B cell (primary cell): Measurements from ENCODE around the gene UPB1. TPM values are rescaled to one million over a fixed set of nuclear protein-coding genes. Genes with fewer than 3 reads are reported as not detected.

Source experiments
- ATAC-seq: fragments of 200-7000 bp; cut with Tn5 transposase; one replicate; pipeline ENCODE4 v1.10.0; 2021; ENCODE audit warnings: low read depth, mild to moderate bottlenecking, moderate number of reproducible peaks, moderate library complexity
- CTCF ChIA-PET: fragments of 350-600 bp; sonication (Branson Sonifier 250); formaldehyde crosslinking; loops from one replicate; lab custom pipeline; 2021; ENCODE audit warnings: antibody characterized with exemption, inconsistent platforms; lab: Charles Lee
- POLR2A ChIA-PET: fragments of 350-600 bp; sonication (Branson Sonifier 250); formaldehyde crosslinking; loops from one replicate; lab custom pipeline; 2021; ENCODE audit warnings: antibody characterized with exemption; lab: Charles Lee
- DNase-seq: peaks from one replicate; pipeline ENCODE4 v3.0.0; 2013
- H2AFZ ChIP-seq: 2 replicates; pipeline ENCODE4 v1.6.1; 2012; ENCODE audit warnings: mild to moderate bottlenecking, low read depth, low read length; ENCODE audit not compliant: insufficient read depth, poor library complexity, severe bottlenecking
- H3K27ac ChIP-seq, 2 donors: 1 replicate in 1 of 2; 2 replicates in 1 of 2; pipeline ENCODE4 v1.5.1; 2012 to 2013; ENCODE audit warnings: low read length in 2 of 2, mild to moderate bottlenecking in 2 of 2, moderate library complexity in 1 of 2
- H3K27me3 ChIP-seq, 4 experiments: fragments of 200-600 bp in 1 of 4; sonication (generic) in 1 of 4; replicated peaks in 1 of 4; 1 replicate in 2 of 4; 2 replicates in 2 of 4; pipeline versions ENCODE4 v1.6.1 to v1.7.0; 2013 to 2016; ENCODE audit warnings: low read length in 3 of 4, mild to moderate bottlenecking in 2 of 4, mixed read lengths in 1 of 4, moderate library complexity in 1 of 4; ENCODE audit not compliant: insufficient read depth in 4 of 4, control insufficient read depth in 3 of 4; ENCODE audit errors: control extremely low read depth in 1 of 4
- H3K36me3 ChIP-seq, 2 experiments: replicated peaks in 1 of 2; 1 replicate in 1 of 2; 2 replicates in 1 of 2; pipeline versions ENCODE4 v1.6.1 to v1.7.1; 2013; ENCODE audit warnings: low read length in 1 of 2; ENCODE audit not compliant: insufficient read depth in 2 of 2, control insufficient read depth in 1 of 2; ENCODE audit errors: control extremely low read depth in 1 of 2, extremely low read depth in 1 of 2
- H3K4me1 ChIP-seq, 2 donors: fragments of 200-600 bp in 1 of 2; sonication (generic) in 1 of 2; 1 replicate in 1 of 2; 2 replicates in 1 of 2; pipeline versions ENCODE4 v1.5.1 to v1.6.1; 2013 to 2017; ENCODE audit warnings: low read length in 2 of 2; ENCODE audit not compliant: control insufficient read depth in 2 of 2, insufficient read depth in 2 of 2
- H3K4me2 ChIP-seq: replicated peaks from 2 replicates; pipeline ENCODE3; 2012; ENCODE audit warnings: mild to moderate bottlenecking, low read depth, low read length; ENCODE audit not compliant: poor library complexity, severe bottlenecking
- H3K4me3 ChIP-seq, 5 experiments: fragments of 200-600 bp in 1 of 5; sonication (generic) in 1 of 5; 1 replicate in 3 of 5; 2 replicates in 2 of 5; pipeline versions ENCODE4 v1.5.1 to v1.7.0; 2011 to 2016; ENCODE audit warnings: low read length in 4 of 5, mild to moderate bottlenecking in 4 of 5, low read depth in 2 of 5, control low read depth in 1 of 5, moderate library complexity in 1 of 5; ENCODE audit not compliant: insufficient read depth in 1 of 5; ENCODE audit errors: control extremely low read depth in 1 of 5, extremely low read depth in 1 of 5
- H3K79me2 ChIP-seq: fragments of 200-600 bp; sonication (generic); one replicate; pipeline ENCODE4 v1.6.0; 2016; ENCODE audit warnings: low read length; ENCODE audit not compliant: control insufficient read depth, insufficient read depth
- H3K9ac ChIP-seq: fragments of 200-600 bp; sonication (generic); 2 replicates; pipeline ENCODE4 v1.6.1; 2017; ENCODE audit warnings: mild to moderate bottlenecking, low read length, moderate library complexity
- H3K9me3 ChIP-seq, 3 donors: one replicate each; pipeline versions ENCODE4 v1.6.1 to v1.7.1; 2013; ENCODE audit warnings: low read length in 2 of 3; ENCODE audit not compliant: control insufficient read depth in 2 of 3, insufficient read depth in 1 of 3; ENCODE audit errors: control extremely low read depth in 1 of 3
- H4K20me1 ChIP-seq: 2 replicates; pipeline ENCODE4 v1.6.0; 2012; ENCODE audit warnings: mild to moderate bottlenecking, low read length; ENCODE audit not compliant: insufficient read depth, control insufficient read depth, poor library complexity, severe bottlenecking
- H3K27ac Mint-ChIP-seq: one replicate; pipeline ENCODE4 v1.8.0; 2021; ENCODE audit warnings: mixed read lengths
- H3K27me3 Mint-ChIP-seq: one replicate; pipeline ENCODE4 v1.8.0; 2021; ENCODE audit warnings: mixed read lengths
- H3K4me1 Mint-ChIP-seq: one replicate; pipeline ENCODE4 v1.8.0; 2021; ENCODE audit warnings: mixed read lengths
- H3K4me3 Mint-ChIP-seq: one replicate; pipeline ENCODE4 v1.8.0; 2021; ENCODE audit warnings: mixed read lengths
- H3K9me3 Mint-ChIP-seq: one replicate; pipeline ENCODE4 v1.8.0; 2022; ENCODE audit warnings: mixed read lengths; ENCODE audit not compliant: insufficient read depth
- EZH2 ChIP-seq: IDR thresholded peaks from 2 replicates; pipeline ENCODE4 v1.6.1; 2012; ENCODE audit warnings: borderline replicate concordance, low read depth, mild to moderate bottlenecking, moderate library complexity, low read length; ENCODE audit not compliant: insufficient read depth, poor library complexity, severe bottlenecking
- WGBS: methylation state at CpG from one replicate; pipeline ENCODE4 v1.1.5; 2013; ENCODE audit warnings: missing lambda C conversion rate; ENCODE audit not compliant: insufficient coverage; 5-methylcytosine and 5-hydroxymethylcytosine counted together
- intact Hi-C: fragments of 100-400 bp; cut with micrococcal nuclease; formaldehyde crosslinking; loops from one replicate; pipeline ENCODE4 v1.10.0; 2022
- polyA plus RNA-seq: library from polyadenylated mRNA; depleted of rRNA; stranded (reverse); fragments of >200 nt; gene quantifications from 2 replicates; pipeline ENCODE4 v1.2.3, GENCODE V29; 2012
- total RNA-seq, 2 donors: library from RNA; stranded (reverse); fragments of 120-200 nt in 1 of 2; gene quantifications; 1 replicate in 1 of 2; 2 replicates in 1 of 2; pipeline versions ENCODE4 v1.2.3 to v1.2.4, GENCODE V29; 2013 to 2022
- TF ChIP-seq, protein P1 (sequence below): fragments of 200-600 bp; IDR thresholded peaks from one replicate; pipeline ENCODE4 v1.8.0; 2022; ENCODE audit warnings: antibody characterized with exemption, mild to moderate bottlenecking

Gene UPB1
- total and polyA plus RNA-seq, 2 donors (not counting 1 experiment from before 2014, with no cell fraction given) = 1.2 to 4.0 TPM

- no peaks in the 10 kb centered on the region for H4K20me1 ChIP-seq
- H3K4me2 ChIP-seq = no peak overlapping the region
- H3K27me3 Mint-ChIP-seq = no peaks in the 10 kb centered on the region
- POLR2A ChIA-PET = no interaction called here
- no peak overlapping the region for H3K4me3 ChIP-seq
- CTCF ChIA-PET = interaction anchor here (1.3 to 1.4 kb wide), 2 partner anchors 11 to 49 kb away, joined by 3 read pairs; no protein-coding TSS in a partner anchor
- peaks cover 16% of the 10 kb centered on the region for H3K4me1 Mint-ChIP-seq
- H3K27ac ChIP-seq = peak overlapping the region in 1 of 2 donors; percentile 21
- H3K4me1 ChIP-seq = peaks cover 9 to 17% of the 10 kb centered on the region in 2 donors
- DNase-seq (peak; percentile 34), ATAC-seq (peak; percentile 7)
- intact Hi-C loops = loop anchor here (5.0 kb wide), 1 partner anchor 36 kb away; no protein-coding TSS in a partner anchor
- H3K36me3 ChIP-seq = no peaks in the 10 kb centered on the region
- H3K27me3 ChIP-seq = no peaks in the 10 kb centered on the region
- peak overlapping the region; percentile 23 for H3K27ac Mint-ChIP-seq
- H2AFZ ChIP-seq = no peak overlapping the region
- no peak overlapping the region for H3K4me3 Mint-ChIP-seq
- no peaks in the 10 kb centered on the region for H3K9me3 Mint-ChIP-seq
- H3K79me2 ChIP-seq = no peaks in the 10 kb centered on the region
- TF ChIP-seq, protein P1, sequence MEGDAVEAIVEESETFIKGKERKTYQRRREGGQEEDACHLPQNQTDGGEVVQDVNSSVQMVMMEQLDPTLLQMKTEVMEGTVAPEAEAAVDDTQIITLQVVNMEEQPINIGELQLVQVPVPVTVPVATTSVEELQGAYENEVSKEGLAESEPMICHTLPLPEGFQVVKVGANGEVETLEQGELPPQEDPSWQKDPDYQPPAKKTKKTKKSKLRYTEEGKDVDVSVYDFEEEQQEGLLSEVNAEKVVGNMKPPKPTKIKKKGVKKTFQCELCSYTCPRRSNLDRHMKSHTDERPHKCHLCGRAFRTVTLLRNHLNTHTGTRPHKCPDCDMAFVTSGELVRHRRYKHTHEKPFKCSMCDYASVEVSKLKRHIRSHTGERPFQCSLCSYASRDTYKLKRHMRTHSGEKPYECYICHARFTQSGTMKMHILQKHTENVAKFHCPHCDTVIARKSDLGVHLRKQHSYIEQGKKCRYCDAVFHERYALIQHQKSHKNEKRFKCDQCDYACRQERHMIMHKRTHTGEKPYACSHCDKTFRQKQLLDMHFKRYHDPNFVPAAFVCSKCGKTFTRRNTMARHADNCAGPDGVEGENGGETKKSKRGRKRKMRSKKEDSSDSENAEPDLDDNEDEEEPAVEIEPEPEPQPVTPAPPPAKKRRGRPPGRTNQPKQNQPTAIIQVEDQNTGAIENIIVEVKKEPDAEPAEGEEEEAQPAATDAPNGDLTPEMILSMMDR = no peak
- TF ChIP-seq EZH2 = no peak
- no peaks in the 10 kb centered on the region for H3K9me3 ChIP-seq
- H3K9ac ChIP-seq = no peak overlapping the region
These were observed 21.8 kb upstream of the UPB1 start for GRCh38 chr22:24473284-24473683.

GRCh38 chr22:24474221-24474620, 20.9 kb upstream of the UPB1 start:
- Histone ChIP-seq H3K9me3 (no peaks in the 10 kb centered on the region), H3K9ac (no peak overlapping the region), H3K36me3 (no peaks in the 10 kb centered on the region), H3K4me2 (no peak overlapping the region), H4K20me1 (no peaks in the 10 kb centered on the region), H3K79me2 (no peaks in the 10 kb centered on the region), H3K27me3 (no peaks in the 10 kb centered on the region), H2AFZ (no peak overlapping the region), H3K27ac (no peak overlapping the region), H3K4me1 (peaks cover 9 to 17% of the 10 kb centered on the region in 2 donors), H3K4me3 (no peak overlapping the region)
- Mint-ChIP-seq H3K27me3 (no peaks in the 10 kb centered on the region), H3K4me1 (peaks cover 16% of the 10 kb centered on the region), H3K4me3 (no peak overlapping the region), H3K9me3 (no peaks in the 10 kb centered on the region), H3K27ac (no peak overlapping the region)
- CTCF ChIA-PET = interaction anchor here (1.2 kb wide), 1 partner anchor 9 kb away, joined by 5 read pairs; no protein-coding TSS in a partner anchor
- no peak for DNase-seq
- WGBS = 100% methylated on average over 1 of the region's 3 CpGs
- ATAC-seq = no peak
- POLR2A ChIA-PET = interaction anchor here (0.7 kb wide), 1 partner anchor 47 kb away, joined by 3 read pairs; the partner anchor contains the start of gene ADORA2A
- intact Hi-C loops = loop anchor here (5.0 kb wide), 1 partner anchor 37 kb away; no protein-coding TSS in a partner anchor
- TF ChIP-seq, protein P1 = no peak
- TF ChIP-seq EZH2 = no peak
